Thymus (tissue), 11 donors: ENCODE data around the gene KCNIP4. TPM values are rescaled to one million over a fixed set of nuclear protein-coding genes. Genes with fewer than 3 reads are reported as not detected.

Experiments used
- DNase-seq, 9 donors: peaks; one replicate each; pipeline ENCODE4 v3.0.0-alpha.2; 2013; ENCODE audit warnings: low spot score in 9 of 9, low read depth in 6 of 9, missing footprints in 1 of 9
- H3K27ac ChIP-seq, 2 donors: one replicate each; pipeline ENCODE4 v1.5.1; 2013; ENCODE audit warnings: control low read depth in 1 of 2, low read depth in 1 of 2, low read length in 1 of 2, mild to moderate bottlenecking in 1 of 2, moderate library complexity in 1 of 2
- H3K27me3 ChIP-seq, 2 donors: one replicate each; pipeline ENCODE4 v1.5.1; 2013; ENCODE audit warnings: low read length in 1 of 2; ENCODE audit not compliant: control insufficient read depth in 2 of 2, insufficient read depth in 1 of 2
- H3K36me3 ChIP-seq, 2 donors: one replicate each; pipeline ENCODE4 v1.5.1; 2013; ENCODE audit warnings: low read length in 1 of 2, mild to moderate bottlenecking in 1 of 2, moderate library complexity in 1 of 2; ENCODE audit not compliant: control insufficient read depth in 2 of 2, insufficient read depth in 2 of 2
- H3K4me1 ChIP-seq, 2 donors: one replicate each; pipeline ENCODE4 v1.5.1; 2013; ENCODE audit warnings: low read length in 2 of 2; ENCODE audit not compliant: control insufficient read depth in 2 of 2, insufficient read depth in 2 of 2
- H3K4me3 ChIP-seq, 2 donors: one replicate each; pipeline ENCODE4 v1.5.1; 2013; ENCODE audit warnings: low read length in 2 of 2, control low read depth in 1 of 2, mild to moderate bottlenecking in 1 of 2
- H3K9me3 ChIP-seq, 2 donors: one replicate each; pipeline ENCODE4 v1.5.1; 2013; ENCODE audit warnings: low read length in 1 of 2, mild to moderate bottlenecking in 1 of 2; ENCODE audit not compliant: control insufficient read depth in 2 of 2, insufficient read depth in 1 of 2
- WGBS: extraction: QIAGEN DNeasy Blood & Tissue Kit; methylation state at CpG from one replicate; pipeline ENCODE4 v1.1.7; 2013; 5-methylcytosine and 5-hydroxymethylcytosine counted together
- polyA plus RNA-seq: library from polyadenylated mRNA; stranded (reverse); fragments of 200-250 nt; gene quantifications from one replicate; pipeline ENCODE4 v1.2.3, GENCODE V29; 2013
- total RNA-seq: library from RNA; stranded (reverse); fragments of 120-200 nt; gene quantifications from one replicate; pipeline ENCODE4 v1.2.4, GENCODE V29; 2013
- donor health status: healthy.

Gene KCNIP4
- total and polyA plus RNA-seq, 2 donors = 0.07 TPM; not detected in 1

DNA sequence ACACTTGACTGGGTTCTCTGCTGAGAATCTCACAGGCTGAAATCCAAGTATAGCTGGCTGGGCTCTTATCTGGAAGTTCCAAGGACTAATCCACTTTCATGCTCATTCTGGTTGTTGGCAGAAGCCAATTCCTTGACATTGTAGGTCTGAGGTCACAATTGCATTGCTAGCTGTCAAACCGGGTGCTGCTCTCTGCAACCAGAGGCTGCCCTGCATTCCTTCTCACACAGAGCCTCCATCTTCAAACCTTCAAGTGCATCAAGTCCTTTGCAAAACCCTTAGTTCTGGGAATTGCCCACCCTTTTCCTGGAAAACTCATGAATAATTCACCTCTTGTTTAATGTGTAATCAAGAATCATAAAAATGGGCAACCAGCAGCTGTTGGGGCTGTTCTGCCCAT is 404.2 kb downstream of the KCNIP4 start:
- Histone ChIP-seq H3K9me3 (no peaks in the 10 kb centered on the region), H3K27ac (no peak overlapping the region), H3K4me3 (no peak overlapping the region), H3K4me1 (no peaks in the 10 kb centered on the region), H3K36me3 (no peaks in the 10 kb centered on the region), H3K27me3 (no peaks in the 10 kb centered on the region)
- 64% methylated on average over 1 of the region's 1 CpG for WGBS
- DNase-seq = no peak

DNA sequence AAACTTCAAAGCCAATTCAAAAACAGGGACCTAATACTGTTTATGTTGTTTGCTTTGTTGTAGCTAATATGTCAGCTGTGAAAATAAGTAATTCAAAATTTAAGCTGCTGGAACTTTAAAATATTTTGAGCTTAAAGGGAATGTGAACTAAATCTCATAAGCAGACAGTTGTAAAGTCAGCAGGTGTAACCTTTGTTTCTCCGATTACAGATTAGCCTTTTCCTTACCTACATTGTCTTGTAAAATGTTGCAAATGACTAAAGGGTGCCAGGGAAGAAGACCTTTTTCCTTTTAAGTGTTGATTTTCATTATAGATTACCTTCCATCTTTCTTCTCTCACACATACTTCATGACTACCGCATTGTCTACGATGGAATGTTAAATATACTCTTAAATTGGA is 405.1 kb downstream of the KCNIP4 start:
- Histone ChIP-seq H3K27ac (no peak overlapping the region), H3K9me3 (no peaks in the 10 kb centered on the region), H3K4me3 (no peak overlapping the region), H3K36me3 (no peaks in the 10 kb centered on the region), H3K4me1 (no peaks in the 10 kb centered on the region), H3K27me3 (no peaks in the 10 kb centered on the region)
- DNase-seq = no peak
- 71% methylated on average over 3 of the region's 3 CpGs for WGBS

DNA sequence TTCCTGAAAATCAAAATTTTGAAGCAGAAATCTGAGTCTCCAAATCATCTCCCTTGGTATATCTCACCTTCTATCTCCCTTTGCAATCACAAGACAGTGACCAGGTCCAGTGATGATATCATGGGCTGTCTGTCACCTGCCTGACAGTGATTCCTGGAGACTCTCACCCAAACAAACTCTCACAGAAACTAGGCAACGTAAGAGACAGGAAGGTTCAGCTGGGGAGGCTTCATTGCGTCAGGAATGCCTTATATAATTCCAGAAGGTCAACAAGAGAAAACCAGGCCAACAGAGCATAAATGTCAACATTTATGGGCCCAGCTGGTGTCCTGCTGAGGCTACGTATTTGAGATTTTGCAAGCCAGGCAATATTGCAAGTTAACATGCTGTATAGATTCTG is 412.7 kb downstream of the KCNIP4 start:
- Histone ChIP-seq H3K27me3 (no peaks in the 10 kb centered on the region), H3K4me1 (no peaks in the 10 kb centered on the region), H3K36me3 (no peaks in the 10 kb centered on the region), H3K4me3 (no peak overlapping the region), H3K27ac (no peak overlapping the region), H3K9me3 (no peaks in the 10 kb centered on the region)
- 75% methylated on average over 3 of the region's 3 CpGs for WGBS
- DNase-seq = no peak

DNA sequence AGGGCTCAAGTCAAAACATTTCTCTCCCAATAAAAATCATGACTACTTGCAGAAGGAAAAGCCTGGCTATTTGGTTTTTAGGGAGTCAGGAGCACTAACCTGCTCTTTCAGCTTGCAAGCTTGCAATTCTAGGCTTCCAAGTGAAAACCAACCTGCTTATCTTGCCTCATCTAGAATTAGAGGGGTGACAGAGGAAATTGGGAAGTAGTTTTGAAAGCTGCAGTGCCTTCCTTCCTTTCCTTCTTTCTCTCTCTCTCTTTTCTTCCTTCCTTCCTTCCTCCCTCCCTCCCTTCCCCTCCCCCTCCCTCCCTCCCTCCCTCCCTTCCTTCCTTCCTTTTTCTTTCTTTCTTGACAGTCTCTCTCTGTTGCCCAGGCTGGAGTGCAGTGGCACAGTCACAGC is 417.5 kb downstream of the KCNIP4 start:
- H3K36me3 ChIP-seq = no peaks in the 10 kb centered on the region
- no peak overlapping the region for H3K4me3 ChIP-seq
- no peak overlapping the region for H3K27ac ChIP-seq
- DNase-seq = no peak
- no peaks in the 10 kb centered on the region for H3K27me3 ChIP-seq
- no peaks in the 10 kb centered on the region for H3K9me3 ChIP-seq
- no peaks in the 10 kb centered on the region for H3K4me1 ChIP-seq

DNA sequence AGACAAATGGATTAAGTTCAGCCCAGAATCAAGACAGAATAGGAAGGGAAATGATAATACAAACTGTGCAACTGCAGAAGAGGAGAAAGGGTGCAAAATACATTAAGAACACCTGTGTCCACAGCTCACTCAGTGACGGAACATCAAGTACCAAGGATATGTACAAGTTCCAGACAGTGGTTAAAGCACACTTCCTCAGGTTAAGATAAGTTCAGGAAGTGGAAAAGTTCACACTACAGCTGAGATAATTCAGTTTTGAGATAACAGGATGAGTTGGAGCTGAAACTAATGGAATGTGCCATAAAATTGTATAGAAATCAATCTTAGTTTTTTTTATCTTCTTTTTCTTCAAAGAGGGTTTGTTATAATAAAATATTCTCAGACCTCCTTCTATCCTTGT is 419.4 kb downstream of the KCNIP4 start:
- no peaks in the 10 kb centered on the region for H3K36me3 ChIP-seq
- H3K9me3 ChIP-seq = no peaks in the 10 kb centered on the region
- WGBS = 55% methylated on average over 1 of the region's 1 CpG
- H3K4me1 ChIP-seq = no peaks in the 10 kb centered on the region
- DNase-seq = no peak
- H3K4me3 ChIP-seq = no peak overlapping the region
- H3K27me3 ChIP-seq = no peaks in the 10 kb centered on the region
- no peak overlapping the region for H3K27ac ChIP-seq

DNA sequence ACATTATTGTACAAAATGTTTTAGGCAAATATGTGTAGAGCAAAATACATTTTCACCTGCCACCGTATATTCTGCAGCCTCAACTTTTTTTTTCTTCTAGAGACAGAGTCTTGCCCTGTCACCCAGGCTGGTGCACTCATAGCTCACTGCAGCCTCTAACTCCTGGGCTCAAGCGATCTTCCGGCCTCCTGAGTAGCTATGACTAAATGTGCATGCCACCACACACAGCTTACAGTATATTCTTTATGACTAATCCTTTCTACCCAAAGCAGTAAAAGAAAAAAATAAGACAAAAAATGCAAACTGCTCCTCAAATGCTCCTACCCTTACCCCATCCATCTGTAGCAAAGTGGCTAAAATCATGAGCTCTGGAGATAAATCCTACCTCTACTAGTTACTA is 426.3 kb downstream of the KCNIP4 start:
- no peak for DNase-seq
- H3K9me3 ChIP-seq = no peaks in the 10 kb centered on the region
- H3K4me3 ChIP-seq = no peak overlapping the region
- no peaks in the 10 kb centered on the region for H3K27me3 ChIP-seq
- H3K27ac ChIP-seq = no peak overlapping the region
- no peaks in the 10 kb centered on the region for H3K36me3 ChIP-seq
- 94% methylated on average over 3 of the region's 3 CpGs for WGBS
- no peaks in the 10 kb centered on the region for H3K4me1 ChIP-seq

DNA sequence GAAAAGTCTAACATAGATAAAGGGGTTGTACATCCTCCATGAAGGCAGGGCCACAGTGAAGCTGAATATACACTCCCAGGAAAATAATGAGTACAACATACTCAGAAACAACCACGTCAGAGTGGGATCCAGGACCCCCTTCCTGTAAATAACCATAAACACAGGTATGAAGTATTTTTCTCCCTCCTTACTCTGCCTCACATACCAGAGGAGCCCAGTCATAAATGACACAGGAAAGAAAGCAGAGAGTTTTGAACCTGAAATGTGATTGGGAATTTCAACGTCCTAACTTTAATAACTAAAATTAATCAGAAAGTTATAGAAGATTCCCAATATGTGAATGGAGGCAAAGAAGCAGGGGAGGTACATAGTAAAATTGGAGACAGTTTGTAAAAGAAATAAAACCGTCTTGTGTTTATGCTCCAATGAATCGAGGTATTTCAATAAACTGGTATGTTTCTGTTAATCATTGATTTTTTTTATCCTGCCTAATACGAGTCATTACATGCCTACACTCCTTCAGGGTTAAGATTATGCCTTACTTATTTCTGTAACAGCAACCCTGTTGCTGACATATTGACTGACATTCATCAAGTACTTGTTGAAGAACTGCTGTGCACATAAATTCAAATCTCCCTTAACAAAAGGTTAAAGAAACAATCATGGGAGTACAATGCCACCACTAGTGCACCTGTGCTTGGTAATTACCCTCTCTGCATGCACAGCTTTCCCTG is 431.3 kb downstream of the KCNIP4 start:
- no peak for DNase-seq
- H3K4me3 ChIP-seq = no peak overlapping the region
- 88% methylated on average over 5 of the region's 5 CpGs for WGBS
- no peaks in the 10 kb centered on the region for H3K27me3 ChIP-seq
- no peak overlapping the region for H3K27ac ChIP-seq
- no peaks in the 10 kb centered on the region for H3K9me3 ChIP-seq
- no peaks in the 10 kb centered on the region for H3K4me1 ChIP-seq
- H3K36me3 ChIP-seq = no peaks in the 10 kb centered on the region

DNA sequence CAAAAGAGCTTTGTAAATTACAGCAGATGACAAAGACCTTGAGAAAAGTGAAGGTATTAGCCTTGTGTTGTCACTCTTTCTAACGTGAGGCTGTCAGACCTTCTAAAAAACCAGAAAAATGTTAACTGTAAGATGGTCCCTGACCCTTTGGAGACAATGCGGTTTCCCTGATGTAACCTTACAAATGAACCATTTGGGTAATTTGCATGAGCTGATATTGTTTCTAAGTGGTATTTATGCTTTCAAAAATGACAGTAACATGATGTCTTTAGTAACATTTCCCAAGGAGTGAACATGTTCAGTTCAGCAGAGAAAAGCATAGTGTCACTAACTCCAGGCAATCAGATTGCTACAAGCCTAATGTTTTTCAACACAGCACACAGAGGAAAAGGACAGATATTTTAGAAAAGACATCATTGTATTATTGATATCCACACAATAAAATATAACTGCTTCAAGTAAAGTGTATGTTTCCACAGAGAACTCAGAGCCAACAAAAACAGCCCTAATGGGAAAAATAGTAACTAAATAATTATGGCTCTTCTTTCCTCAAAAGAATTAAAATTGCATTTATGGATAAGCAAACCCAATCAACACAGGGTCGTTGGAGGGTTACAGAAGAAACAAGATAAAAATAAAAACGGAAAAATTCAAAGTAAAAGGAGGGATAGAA is 434.4 kb downstream of the KCNIP4 start:
- Histone ChIP-seq H3K27ac (no peak overlapping the region), H3K9me3 (no peaks in the 10 kb centered on the region), H3K4me1 (no peaks in the 10 kb centered on the region), H3K4me3 (no peak overlapping the region), H3K36me3 (no peaks in the 10 kb centered on the region), H3K27me3 (no peaks in the 10 kb centered on the region)
- WGBS = 80% methylated on average over 4 of the region's 4 CpGs
- no peak for DNase-seq

DNA sequence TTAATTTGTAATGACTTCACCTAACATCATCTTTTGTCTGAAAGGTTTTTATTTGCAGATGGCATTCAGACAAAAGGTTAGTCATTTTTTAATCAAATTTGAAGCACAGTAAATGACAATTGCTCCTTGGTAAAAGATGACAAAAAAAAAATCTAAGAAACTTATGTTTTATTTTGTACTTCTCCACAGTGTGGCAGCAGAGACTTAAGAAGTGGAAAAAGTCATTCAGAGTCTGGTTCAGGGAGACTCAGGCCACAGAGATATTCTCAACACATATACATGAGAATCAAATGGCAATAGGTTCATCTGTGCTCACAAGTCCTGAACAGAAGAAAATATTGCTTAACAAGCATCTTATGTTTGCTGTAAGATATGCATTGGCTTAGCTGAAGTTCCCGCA is 436.2 kb downstream of the KCNIP4 start:
- Histone ChIP-seq H3K9me3 (no peaks in the 10 kb centered on the region), H3K36me3 (no peaks in the 10 kb centered on the region), H3K4me1 (no peaks in the 10 kb centered on the region), H3K27ac (no peak overlapping the region), H3K4me3 (no peak overlapping the region), H3K27me3 (no peaks in the 10 kb centered on the region)
- no peak for DNase-seq
- WGBS = 91% methylated on average over 1 of the region's 1 CpG
